Cerebellar nuclear complex (tissue), 1 donor: ENCODE data around the gene TFAM.

Experiments used
- DNase-seq, 2 experiments: peaks; one replicate each; lab custom pipeline; 2025; lab: John Stamatoyannopoulos, UW

The TFAM gene

DNA sequence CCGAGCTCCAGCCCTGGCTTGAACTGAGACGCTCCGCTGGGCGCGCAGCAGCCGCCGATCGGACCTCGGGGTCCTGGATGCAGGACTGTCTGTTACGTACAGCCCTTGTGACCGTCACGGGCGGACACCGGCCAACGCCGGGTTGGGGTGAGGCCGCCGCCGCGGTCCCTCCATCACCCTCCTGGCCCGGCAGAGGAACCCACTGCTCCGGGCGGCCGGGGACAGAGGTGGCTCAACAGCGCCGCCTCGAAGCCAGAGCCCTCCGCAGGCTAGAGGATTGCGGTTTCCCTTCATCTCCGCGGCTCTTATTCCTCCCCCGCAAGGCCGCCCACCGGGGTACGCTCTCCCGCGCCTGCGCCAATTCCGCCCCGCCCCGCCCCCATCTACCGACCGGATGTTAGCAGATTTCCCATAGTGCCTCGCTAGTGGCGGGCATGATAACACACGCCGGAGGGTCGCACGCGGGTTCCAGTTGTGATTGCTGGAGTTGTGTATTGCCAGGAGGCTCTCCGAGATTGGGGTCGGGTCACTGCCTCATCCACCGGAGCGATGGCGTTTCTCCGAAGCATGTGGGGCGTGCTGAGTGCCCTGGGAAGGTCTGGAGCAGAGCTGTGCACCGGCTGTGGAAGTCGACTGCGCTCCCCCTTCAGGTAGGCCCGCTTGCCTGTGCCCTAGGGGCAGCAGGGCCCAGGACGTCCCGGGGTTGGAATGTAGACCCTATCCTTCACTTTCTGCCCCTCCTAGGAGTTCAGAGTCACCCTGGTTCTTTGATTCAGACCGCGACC lies at the start of gene TFAM:
TFAM (plus strand) TSS at position 412 of the 785 bp plus-strand sequence; CDS start at position 550, 138 bp downstream.
- DNase-seq = peak in 1 of 2 experiments; percentile 57

DNA sequence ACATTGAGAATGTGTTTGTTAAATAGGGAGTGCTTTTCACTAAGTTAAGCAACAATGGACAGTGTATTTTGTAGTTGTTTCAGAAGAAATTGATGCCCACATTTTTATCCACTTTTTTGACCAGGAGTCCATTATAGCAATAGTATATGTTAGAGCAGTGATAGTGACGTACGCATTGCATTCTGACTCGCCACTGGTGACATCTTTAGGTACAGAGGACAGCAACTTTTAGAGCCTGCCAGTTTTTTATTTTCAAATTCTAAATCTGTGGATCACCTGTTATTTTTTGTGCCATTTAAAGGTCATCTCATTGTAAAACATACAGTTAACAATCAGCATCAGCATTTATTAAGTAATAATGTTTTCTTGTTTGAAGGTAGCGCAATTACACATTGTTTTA lies 49.0 kb upstream of the TFAM start:
- DNase-seq = no peak

DNA sequence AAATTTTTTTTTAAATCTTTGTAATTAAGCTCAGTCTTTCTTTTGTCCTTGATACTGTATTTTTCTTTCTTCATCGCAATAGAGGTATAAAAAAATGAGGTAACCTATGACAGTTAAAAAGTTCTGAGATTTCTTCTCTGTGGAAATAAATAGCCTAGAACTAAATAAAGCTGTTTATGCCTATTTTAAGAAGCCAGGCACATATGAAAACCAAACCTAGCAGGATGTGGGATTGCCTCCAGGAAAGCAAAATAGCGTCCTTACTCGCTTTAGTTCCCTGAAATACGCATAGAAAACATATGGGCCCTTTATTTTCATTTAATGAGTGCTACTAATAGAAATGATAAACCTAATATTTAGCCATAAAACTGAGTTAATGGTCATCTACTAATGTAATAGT lies 43.8 kb upstream of the TFAM start:
- DNase-seq = no peak

DNA sequence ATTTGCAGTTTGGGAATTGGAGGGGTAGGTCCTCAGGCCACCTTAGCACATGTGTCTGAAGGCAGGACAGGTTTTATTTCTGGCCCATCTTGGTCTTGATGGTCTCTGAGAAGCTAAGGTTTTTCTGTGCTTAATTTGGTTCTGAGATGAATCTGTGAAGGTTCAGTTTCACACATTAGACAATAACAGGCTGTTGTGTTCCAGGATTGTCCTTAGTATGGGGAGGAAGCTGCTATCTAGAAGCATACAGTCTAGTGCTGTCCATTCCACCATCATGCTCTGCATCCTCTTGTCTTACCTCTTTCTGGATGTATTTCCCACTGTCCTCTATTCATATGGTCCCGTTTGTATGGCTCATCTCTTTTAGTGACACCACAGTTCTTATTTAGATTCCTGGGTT lies 43.3 kb upstream of the TFAM start:
- no peak for DNase-seq

DNA sequence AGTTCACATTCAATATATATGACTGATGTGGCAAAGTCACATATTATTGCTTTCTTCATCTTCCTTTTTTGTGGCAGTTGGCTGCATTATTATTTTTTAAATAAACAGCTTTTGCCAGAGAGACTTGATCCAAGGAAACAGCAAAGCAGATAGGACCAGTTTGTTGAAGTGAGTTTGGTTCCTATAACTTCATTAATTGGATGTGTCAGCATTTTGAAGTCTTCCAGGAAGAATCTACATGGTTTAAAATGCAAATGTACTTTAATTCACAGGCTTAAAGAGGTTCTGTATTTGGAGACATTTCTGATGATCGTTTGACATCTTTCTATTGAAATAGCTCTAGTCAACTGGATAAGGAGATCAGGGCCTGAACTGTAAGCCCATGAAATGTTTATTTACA lies 37.2 kb upstream of the TFAM start:
- DNase-seq = no peak

DNA sequence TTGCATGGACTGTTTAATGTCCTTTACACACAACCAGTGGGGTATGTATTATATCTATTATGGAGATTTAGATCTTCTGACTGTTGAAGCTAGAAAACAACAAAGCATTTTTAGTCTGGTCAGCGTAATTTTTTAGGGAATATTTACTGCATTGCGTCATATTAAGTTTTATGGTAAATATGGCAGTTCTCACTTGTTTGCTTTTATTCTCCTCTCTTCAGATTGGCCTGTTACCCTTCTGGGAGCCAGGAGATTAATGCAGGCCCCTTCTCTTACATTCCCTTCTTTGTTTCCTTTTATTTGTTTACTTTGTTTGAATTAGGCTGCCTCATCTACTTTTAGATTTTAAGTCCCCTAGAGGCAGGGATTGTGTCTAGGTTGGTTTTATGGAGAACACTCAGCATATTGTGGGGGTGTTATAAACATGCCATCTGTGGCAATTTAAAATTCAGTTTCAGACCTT lies 36.6 kb upstream of the TFAM start:
- DNase-seq = no peak

DNA sequence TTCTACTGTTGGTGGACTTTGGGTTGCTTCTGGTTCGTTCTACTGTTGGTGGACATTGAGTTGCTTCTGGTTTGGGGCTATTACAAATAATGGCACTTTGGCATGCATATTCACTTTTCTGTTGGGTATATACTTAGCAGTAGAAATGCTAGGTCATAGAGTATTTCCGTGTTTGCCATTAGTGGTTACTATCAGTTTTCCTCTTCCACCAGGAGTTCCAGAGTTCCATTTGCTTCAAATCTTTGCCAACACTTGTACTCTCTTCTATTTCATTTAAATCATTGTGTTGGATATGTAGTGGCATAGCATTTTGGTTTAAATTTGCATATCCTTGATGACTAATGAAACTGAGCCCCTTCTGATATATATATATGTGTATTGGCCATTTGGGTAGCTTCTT lies 35.2 kb upstream of the TFAM start:
- no peak for DNase-seq

DNA sequence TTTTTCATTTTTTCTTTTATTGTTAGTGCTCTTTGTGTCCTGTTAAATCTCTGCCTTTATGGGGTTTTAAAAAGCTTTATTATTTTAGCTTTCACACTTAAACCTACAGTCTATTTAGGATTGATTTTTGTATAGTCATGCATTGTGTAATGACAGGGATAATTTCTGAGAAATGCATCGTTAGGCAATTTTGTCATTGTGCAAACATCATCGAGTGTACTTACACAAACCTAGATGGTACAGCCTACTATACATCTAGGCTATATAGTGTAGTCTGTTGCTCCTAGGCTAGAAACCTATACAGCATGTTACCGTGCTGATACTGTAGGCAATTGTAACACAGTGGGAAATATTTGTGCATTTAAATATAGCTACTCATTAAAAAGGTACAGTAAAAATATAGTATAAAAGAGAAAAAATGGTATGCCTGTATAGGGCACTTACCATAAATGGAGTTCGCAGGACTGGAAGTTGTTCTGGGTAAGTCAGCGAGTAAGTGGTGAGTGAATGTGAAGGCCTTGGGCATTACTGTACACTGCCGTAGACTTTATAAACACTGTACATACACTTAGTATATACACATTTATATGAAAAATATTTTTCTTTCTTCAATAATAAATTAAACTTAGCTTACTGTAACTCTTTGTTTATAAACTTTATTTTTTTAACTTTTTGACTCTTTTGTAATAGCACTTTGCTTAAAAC lies 34.4 kb upstream of the TFAM start:
- DNase-seq = no peak

DNA sequence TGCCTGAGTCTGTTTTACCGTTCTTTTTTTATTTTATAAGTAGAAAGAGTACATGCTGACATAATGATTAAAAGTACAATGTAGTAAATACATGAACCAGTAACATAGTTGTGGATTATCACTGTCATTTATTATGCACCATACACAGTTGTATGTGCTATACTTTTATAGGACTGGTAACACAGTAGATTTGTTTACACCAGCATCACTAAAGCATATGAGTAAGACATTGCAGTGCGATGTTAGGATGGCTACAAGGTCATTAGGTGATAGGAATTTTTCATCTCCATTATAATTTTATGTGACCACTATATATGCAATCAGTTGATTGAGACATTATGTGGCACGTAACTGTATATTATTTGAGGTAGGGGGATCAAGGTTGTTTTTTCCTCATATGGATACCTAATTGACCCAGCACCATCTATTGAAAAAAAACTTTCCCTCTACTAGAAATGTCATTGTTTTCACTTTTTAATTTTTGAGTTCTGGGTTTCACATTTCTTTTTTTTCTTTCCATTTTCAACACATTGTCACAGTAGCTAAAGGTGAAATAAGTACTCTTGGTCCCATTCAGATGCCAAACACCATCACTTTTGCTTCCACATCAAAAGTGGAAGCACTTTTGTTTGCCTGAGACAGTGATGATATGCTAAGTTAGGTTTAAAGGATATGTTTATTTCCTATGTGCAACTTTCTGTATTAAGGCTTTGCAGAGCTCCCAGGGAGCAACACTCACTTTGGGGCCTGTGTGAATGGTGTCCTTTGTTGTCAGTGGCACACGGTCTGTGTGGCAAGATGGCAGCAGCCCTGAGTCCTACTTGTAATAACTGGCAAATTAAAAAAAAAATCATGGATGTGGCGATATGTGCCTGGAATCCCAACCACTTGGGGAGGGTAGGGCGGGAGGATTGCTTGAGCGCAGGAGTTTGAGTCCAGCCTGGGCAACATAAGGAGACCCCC lies 33.3 kb upstream of the TFAM start:
- DNase-seq = no peak

DNA sequence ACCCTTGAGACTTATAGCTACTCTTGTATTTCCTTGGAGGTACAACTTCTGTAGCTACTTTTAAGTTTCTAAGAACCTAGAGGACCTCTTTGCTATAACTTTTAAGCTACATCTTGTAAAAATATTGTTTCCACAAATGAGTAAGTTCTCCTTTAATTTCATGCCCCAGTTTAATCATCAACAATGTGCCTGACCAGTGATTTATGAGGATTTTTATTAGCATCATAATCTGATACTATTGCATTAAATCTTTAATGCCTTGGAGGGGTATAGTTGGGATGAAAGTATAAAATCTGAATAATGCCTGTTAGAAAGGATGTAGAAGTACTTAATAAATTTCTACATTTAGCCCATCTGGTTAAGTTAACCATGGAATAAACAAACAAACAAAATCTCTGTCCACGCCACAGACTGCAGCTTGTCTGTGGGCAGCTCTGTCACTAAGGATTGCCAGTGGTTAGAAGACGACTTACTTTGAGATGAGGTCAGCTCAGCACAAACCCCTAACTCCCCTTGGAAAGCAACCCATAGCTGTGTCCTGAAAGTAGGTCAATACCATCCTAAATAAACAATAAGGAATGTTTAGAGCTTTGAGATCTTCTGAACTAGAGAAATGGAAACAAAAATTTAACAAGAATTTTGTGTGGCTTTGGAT lies 32.1 kb upstream of the TFAM start:
- DNase-seq = no peak

DNA sequence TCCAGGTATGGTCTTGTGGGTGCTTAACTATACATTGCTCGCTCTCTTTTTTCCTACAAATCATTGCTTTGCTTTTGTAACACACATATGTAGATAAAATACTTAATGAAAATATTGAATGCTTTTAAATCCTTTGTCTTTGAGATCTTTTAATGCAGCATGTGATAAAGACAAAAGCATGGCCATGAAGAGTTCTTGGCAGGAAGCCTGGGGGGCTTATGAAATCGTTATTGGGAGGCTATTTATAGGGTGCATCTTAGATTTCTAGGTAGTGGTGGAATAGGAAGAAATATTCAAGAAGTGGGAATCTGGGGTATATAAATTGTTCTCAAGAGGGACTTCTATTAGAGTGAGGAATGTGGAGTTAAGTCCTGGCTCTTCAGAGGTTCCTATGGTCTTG lies 28.5 kb upstream of the TFAM start:
- DNase-seq = no peak

DNA sequence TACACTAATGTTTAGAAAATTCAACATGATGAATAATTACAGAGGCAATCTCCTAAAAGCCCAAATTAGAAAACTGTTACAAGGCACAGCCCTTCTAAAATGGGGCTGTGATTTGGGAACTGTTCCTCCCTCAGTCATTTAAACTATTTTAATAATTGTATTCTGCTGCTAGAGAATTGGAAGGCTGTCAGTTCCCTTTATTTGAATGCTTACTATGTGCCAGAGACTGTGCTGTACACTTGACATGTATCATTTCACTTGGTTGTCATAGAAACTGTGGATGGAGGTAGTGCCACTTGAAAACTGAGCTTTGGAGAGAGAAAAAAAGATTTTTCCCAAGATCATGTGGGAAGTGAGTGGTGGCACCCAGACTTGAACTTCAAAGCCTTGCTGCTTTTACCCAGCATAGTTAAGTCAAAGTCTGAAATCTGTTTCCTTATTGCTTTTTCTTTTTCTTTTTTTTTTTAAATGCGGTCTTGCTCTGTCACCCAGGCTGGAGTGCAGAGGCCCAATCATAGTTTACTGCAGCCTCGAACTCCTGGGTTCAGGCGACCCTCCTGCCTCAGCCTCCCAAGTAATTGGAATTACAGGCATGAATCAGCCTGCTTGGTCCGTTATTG lies 26.8 kb upstream of the TFAM start:
- no peak for DNase-seq

DNA sequence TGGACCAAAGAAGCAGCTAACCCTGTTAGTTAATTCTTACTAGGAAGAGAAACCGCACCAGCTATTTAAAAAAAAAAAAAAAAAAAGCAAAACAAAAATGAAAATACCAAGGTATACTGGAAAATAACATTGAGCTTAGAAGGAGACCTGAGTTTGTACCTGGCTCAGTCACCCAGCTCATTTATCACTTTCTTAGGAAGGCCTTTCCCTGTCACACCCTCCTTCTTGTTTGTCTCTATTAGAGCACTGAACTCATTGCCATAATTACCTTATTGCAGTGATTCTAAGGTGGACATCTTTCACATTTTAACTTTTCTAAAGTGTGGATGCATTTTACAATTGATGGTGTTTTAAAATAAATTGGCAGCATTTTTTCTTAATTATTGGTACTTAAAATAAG lies 26.3 kb upstream of the TFAM start:
- no peak for DNase-seq

DNA sequence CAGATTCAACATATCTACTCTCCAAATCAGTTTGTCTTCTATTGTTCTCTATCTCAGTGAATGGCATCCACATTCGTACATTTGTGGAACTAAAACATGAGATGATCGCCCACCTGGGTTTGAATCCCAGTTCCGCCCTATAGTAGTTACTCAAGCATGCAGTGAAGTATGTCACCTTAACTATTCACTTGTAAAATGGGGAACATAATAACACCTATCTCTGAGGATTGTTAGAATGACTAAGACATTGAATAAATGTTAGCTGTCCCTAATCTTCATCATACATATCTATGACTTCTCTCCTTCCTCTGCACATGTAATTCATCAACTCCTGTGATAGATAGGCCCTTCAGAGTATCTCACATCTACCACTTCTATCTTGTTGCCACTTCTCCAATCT lies 25.7 kb upstream of the TFAM start:
- no peak for DNase-seq

DNA sequence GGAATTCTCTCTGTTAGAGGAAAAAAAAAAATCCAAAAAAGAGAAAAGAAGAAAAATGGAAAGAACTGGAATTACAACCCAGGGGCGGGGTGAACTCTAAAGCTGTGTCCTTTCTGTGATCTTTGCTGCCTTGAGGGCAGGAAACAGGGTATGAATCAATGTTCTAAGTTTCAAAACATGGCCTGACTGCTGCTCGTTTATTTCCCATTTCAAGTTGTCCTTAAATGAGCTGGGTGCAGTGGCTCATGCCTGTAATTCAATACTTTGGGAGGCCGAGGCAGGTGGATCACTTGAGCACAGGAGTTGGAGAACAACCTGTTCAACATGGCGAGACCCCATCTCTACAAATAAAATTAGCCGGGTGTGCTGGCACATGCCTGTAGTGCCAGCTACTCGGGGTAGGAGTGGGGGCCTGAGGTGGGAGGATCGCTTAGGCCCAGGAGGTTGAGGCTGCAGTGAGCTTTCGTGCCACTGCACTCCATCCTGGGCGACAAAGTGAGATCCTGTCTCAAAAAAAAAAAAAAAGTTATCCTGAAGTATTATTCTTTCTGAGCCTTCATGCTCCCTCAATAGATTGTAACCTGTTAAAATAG lies 24.7 kb upstream of the TFAM start:
- no peak for DNase-seq

DNA sequence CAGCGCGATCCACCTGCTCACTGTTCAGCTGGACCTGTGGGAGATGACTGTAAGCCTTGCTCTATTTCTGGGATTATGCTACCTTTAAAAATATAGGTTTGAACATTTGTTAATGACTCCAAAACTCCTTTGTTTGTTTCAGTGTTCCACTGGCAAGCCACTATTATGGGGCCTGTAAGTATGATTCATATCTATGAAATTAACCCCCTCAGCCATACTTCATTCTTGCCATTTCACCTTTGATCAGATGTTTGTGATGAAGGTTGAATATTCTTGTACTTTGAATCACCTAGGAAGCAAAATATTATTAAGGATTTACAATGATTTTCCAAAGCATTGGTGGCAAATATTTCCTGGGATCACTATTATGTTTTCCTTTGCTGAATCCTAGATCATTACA lies 23.9 kb upstream of the TFAM start:
- DNase-seq = no peak

DNA sequence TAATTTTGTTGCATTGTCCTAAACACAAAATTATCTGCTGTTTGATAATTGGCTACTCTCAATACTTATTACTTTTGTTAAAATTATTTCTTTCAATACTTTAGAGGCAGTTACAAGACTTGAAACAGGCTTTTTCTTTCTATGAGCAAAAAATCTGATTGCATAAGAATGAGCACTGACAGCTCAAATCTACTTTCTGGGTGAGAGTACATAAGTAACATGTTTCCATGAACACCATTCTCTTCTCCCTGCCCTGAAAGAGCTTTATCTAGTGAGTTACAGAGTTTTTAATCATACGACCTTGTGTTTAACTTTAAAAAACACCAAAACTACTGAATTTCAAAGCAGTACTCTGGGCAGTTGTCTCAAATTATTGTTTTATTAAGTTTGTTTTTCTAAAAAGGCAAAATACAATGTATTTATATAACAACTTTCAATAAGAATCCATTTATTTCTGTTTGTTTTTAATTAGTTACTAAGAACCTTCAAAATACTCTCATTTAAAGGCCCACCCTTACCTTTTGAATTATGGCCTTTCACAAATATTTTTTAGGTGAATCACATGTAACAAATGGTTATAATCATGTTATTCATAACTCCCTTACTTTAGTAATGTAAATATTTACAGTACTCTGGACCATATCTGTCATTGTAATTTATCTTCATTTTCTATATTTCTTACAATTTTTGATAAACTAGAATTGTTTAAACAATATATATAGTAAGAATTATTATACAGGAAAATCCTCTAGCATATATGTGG lies 23.0 kb upstream of the TFAM start:
- DNase-seq = no peak

DNA sequence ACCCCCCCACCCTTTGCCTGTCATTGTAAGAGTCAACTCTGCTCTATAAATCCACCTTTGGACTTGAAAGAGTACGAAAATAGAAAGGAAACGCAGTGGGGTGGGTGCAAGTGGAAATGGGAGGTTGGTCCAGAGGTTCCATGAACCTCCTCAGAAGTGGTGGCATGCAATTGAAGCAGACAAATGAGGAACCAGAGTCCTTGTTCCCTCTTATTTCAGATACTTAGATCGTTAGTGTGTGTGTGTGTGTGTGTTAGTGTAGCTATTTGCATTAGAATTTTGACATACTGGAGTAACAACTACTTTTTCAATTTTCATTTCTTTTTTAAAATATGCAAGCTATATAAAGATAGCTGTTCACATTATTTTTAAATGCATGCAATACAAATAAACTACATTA lies 18.1 kb upstream of the TFAM start:
- DNase-seq = no peak

DNA sequence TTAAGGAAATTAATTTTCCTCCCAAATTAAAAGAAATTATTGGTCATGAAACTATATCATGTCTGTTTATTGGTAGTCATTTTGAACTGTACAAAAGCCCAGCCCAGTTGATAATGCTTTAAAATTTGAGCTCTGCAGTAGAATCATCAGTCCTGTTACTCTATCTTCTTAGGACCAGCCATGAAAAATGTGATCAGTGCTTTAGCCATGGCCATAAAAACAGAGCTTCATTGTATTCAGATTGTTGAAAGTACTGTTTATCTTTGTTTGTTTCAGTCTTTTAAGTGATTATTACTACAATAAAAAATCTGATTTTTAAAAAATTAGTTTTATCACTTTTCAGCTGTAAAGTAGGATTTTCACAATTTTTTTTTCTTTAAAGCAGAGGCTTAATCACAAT lies 13.7 kb upstream of the TFAM start:
- no peak for DNase-seq
